HG03159 (cell line): ENCODE measurements around the gene OGT.
"Not testable (repeated sequence)": the region's sequence is repeated elsewhere in the genome, so short reads cannot be mapped to it uniquely, and the experiment has no call there.

Experiments used
- ATAC-seq: cut with Tn5 transposase; IDR thresholded peaks from one replicate; pipeline ENCODE4 v1.9.1; 2021; ENCODE audit warnings: mild to moderate bottlenecking, moderate library complexity; ENCODE audit not compliant: unreplicated experiment

The OGT gene

GRCh38 chrX:71579990-71580380 lies 47.1 kb downstream of the OGT start:
- ATAC-seq = no peak

DNA sequence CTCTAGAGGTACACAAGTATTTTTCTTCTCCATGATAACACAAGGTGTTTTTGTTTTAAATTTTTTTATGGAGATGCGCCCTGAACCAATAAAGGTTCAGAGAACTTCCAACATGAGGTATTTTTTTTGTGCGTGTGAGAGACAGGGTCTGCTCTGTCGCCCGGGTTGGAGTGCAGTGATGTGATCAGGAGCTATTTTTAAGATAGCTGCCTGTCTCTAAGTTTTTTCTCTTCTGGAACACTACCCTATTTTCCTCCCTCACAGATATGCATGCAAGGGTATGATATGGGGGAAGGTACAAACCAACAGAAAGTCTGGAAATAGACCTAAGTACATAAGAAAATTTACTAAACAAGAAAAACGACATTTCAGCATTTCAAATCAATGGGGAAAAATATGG lies 48.3 kb downstream of the OGT start:
- ATAC-seq = no peak

- no peak for ATAC-seq
Observed at GRCh38 chrX:71586929-71587328, 54.0 kb downstream of the OGT start.

DNA sequence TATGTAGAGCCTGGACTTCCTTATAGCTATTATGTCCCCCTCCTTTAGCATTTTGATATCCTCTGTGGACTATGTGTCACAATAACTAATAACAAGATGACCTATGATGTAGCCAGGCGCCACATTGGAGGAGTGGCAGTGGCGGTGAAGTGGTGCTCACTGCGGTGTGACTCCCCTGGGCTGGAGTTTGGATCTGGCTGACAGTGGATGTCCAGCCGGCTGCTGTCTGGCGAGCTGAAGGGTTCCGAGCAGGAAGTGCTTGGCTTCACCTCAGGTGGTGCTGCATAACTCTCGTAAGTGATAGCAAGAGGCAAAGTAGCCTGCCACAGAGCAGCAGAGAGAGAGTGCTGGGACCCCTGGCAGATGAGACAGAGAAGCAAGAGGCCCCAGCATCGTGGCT lies 60.3 kb downstream of the OGT start:
- ATAC-seq = not testable (repeated sequence)

DNA sequence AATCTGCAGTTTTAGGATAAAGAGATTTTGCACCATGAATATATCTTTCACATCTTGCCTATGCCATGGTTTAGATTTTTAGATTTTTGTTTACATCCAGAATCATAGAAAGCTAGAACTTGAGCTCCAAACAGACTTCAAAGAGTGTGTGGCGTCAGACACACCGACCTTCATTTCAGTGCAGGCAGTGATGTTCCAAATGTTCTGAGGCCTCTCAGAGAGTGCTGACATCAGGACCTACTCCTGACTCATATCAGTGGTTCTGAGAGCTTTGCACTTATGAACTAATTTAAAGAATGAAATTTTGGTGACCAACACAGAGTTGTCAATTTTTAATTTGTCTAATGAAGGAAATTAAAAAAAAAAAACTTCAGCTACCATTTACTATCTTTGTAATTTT lies 67.1 kb downstream of the OGT start:
- ATAC-seq = no peak

DNA sequence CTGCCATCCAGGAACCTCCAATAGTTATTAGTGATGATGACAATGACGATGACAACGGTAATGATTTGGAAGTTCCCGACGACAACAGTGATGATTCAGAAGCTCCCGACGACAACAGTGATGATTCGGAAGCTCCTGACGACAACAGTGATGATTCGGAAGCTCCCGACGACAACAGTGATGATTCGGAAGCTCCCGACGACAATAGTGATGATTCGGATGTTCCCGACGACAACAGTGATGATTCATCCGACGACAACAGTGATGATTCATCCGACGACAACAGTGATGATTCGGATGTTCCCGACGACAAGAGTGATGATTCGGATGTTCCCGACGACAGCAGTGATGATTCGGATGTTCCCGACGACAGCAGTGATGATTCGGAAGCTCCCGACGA lies 70.7 kb downstream of the OGT start:
- ATAC-seq = no peak

GRCh38 chrX:71604141-71604540 lies 71.2 kb downstream of the OGT start:
- no peak for ATAC-seq

DNA sequence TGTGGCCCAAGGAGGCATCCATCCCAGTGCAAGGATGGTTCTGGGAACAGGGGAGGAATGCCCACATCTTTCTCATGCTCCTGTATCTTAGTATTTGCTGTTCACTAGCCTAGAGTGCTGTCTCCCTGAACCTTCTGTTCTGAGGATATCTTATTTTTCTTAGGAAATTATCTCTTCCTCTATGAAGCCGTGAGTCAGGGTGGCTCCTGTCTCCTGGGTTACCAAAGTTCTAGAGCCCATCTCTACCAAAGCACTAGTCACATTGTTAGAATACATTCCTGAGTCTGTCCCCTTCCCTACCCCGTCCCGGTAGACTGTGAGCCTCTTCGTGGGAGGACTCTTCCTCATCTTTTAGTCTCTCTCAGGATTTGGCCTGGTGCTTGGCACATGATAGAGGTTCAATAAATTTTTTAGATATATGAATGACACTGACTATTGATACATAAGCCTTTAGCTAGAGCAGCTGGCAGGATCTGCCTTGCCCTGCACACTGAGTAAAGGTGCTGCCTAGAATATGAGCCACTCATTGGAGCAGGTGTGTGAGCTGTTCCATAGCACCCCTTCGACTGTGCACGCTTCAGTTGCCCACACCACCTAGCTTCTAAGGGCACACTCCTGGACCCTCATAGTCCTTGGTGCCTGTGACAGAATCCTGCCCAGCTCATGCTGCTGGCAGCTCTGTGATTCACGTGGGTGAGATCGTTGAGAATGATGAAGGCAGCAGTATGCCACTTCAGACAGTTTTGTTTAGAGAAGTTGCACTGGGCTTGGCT lies 72.1 kb downstream of the OGT start:
- ATAC-seq = no peak

DNA sequence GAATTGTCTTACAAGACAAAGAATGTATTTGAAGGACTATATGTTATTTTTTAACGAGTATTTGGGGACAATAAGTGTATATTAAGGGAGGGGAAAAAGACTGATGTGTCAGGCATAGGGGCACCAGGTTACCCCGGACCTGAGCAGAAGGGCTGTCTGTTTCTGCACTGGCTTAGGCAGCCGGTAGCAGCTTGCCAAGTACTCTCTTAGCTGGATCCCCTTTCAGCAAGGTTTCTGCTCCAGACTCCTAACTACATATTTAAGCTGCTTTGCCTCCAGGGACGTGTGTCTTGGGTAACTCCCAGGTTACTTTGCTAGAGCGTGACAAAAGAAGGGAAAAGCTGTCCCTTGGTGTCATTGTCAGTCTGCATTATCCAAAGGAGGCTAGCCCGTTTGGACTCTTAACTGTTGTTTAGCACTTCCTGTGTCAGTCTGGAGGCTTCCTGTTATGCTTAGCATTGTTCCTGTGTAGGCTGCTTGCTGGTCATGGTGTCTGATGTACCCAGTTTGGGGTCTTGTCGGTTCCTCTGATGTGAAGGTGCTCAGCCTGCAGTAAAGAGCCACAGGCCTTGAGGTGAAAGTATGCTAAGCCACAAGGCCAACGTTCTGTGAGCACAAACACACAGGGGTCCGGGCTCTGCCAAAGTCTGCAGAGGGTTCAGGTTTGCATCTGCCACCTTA lies 73.8 kb downstream of the OGT start:
- no peak for ATAC-seq

DNA sequence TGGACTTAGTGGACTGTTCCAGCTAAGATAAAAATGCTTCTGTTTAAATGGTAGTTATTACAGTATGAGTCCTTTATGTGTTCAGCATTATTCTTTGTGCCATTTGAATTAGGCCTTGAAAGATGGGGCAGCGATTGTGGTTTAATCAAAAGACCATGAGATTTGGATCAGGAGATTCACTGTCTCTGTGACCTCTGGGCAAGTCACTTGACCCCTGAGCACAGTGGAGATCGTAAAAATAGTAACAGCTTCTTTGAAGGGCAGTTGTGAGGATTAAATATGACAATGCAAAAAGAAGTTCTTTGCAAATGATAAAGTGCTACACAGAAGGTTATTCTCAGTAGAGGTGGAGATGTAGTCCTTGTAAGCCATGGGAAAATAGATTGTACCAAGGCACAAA lies 74.6 kb downstream of the OGT start:
- ATAC-seq = no peak

DNA sequence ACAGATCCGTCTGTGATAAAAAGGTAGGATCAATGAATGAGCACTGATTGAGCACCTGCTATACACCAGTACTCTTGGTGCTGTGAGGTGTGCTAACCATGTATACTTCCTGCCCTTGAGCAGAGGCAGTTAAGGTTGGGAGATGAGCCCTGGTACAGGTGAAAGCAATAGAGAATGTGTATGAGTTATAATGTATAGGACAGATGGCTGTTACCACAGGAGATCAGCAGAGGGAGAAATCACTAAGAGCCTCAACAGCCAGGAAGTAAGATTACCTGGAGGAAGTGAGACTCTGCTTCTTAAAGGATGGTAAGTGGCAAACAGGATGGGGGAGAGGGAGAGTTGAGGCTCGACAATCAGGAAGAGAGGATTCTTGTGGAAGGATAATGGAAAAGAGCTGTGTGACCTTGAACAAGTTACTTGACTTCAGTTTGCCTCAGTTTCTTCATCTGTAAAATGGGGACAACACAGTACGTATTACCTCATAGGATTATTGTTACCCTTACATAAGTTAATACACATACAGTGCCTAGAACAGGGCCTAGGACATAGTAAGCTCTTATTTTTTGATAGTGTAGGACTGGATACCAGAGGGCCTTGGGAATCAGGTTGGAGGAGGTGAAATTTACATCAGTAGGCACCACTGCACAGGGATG lies 76.3 kb downstream of the OGT start:
- ATAC-seq = peak; percentile 61

DNA sequence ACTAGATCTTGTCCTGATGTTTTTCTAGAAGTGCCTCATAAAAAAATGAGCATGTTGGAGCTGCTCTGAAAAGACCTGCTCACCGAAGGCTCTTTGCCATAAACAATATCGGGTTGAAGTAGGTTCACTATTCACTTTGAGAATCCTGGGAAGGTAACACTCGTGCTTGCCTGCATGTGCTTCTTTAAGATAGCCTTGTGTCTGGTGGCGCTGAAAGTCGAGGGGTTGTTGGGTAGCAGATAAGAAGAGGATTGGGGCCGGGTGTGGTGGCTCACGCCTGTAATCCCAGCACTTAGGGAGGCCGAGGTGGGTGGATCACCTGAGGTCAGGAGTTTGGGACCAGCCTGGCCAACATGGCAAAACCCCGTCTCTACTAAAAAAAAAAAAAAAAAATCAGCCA lies 78.8 kb downstream of the OGT start:
- ATAC-seq = not testable (repeated sequence)

DNA sequence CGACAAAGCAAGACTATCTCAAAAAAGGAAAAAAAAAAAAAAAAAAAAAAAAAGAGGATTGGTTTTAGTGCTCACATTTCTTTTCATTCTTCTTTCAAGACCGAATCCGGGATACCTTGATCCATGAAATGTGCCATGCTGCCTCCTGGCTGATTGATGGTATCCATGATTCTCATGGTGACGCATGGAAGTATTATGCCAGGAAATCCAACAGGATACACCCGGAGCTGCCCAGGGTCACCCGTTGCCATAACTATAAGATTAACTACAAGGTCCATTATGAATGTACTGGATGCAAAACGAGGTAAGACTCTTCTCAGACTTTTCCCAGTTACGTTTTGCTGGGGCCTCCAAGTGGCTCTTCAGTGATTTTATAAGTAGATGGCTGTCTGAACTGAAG lies 79.4 kb downstream of the OGT start:
- no peak for ATAC-seq

DNA sequence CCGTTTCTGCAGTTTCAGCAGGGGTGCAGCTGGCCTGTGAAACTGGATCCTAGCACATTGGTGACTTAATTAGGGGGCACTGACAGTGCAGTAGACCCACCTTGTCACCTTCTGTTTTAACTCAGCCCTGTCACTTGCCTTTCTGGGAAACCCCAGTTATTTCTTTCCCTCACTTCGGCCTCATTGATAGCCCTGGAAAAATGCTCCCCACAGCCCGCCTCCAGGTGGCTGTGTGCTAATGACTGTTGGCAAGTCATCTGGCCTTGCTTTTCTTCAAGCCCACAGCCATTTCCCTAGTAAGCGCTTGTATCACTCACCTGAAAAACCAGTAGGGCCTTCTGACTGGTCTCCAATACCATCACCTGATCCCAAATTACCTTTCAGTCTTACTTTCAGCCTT lies 82.2 kb downstream of the OGT start:
- ATAC-seq = no peak

- ATAC-seq = no peak
Observed at GRCh38 chrX:71615954-71616353, 83.0 kb downstream of the OGT start.

DNA sequence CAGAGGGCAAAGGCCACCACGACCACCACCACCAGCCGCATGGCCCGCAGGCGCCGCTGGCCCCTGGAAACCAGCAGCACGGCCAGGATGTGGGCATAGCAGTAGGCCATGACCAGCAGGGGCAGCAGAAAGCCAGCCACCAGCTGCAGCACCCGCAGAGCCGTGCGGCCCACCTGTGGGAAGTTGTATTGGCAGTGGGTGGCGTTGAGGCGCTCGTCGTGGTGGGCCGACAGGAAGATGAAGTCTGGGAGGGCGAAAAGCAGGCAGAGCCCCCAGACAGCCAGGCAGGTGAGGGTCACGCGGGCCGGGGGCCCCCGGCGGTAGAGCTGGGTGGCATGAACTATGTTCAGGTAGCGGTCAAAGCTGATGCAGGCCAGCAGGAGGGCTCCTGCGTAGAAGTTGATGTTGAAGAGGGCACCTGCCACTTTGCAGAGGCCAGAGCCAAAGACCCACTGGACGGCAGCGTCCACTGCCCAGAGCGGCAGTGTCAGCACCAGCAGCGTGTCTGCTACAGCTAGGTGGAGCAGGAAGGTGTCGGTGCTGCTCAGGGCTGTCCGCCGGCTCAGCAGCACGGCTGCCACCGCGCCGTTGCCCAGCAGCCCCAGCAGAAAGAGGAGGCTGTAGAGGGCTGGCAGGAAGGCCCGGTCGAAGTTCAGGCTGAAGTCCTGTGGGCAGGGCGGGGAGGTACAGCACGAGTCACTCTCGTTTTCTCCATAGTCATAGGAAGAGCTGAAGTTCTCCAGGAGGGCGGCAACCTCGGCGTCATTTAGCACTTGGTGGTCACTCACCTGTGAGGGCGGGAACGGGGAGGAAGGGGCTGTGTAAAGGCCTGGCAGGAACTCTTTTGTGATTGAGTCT lies 84.0 kb downstream of the OGT start:
- ATAC-seq = no peak

DNA sequence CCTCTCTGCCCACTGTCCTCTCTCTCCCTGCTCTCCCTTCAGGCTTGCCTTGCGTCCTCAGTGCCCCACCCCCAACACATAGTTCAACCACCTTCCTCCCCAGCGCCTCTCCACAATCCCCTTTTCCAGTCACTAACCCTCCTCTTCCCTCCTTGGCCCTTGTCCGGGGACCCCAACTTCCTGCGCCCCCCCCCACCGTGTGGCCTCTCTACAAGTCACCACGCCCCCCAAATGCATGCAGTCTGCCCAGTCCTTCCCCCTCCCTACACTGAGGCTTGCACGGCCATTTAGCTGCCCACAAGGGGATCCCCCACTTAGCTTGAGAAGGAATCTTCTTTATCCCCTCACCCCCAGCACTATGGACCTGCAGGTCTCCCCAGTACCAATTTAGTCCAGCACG lies 84.8 kb downstream of the OGT start:
- no peak for ATAC-seq

GRCh38 chrX:71618303-71618721 lies 85.4 kb downstream of the OGT start, which contains the start of gene CXCR3:
Gene CXCR3, minus strand, starts transcription at chrX:71618511. Its CDS starts 62 bp downstream, at chrX:71618449.
- peak; percentile 52 for ATAC-seq

GRCh38 chrX:71618787-71619186 lies 85.9 kb downstream of the OGT start:
- ATAC-seq = no peak

GRCh38 chrX:71619193-71619592 lies 86.3 kb downstream of the OGT start:
- ATAC-seq = no peak

- ATAC-seq = no peak
Observed at GRCh38 chrX:71619986-71620385, 87.1 kb downstream of the OGT start.
